Activated T-helper 17 cell treated with anti-CD3 and anti-CD28 coated beads, Interleukin-2, amount 50 U/mL, for 72 hours (primary cell): Measurements from ENCODE around the gene PPM1M. TPM values are rescaled to one million over a fixed set of nuclear protein-coding genes. Genes with fewer than 3 reads are reported as not detected.
A peak's percentile ranks its signal among the peaks of the same experiment; 100 is the strongest.
"Not testable (repeated sequence)": the region's sequence is repeated elsewhere in the genome, so short reads cannot be mapped to it uniquely, and the experiment has no call there.

ENCODE experiments used
- ATAC-seq: fragments of 150-1000 bp; cut with Tn5 transposase; replicated peaks from 2 replicates; pipeline ENCODE4 v1.10.0; 2021; ENCODE audit warnings: mild to moderate bottlenecking, moderate library complexity
- H3K27ac Mint-ChIP-seq: one replicate; pipeline ENCODE4 v1.8.0; 2022; ENCODE audit warnings: mixed read lengths
- H3K27me3 Mint-ChIP-seq: one replicate; pipeline ENCODE4 v1.8.0; 2022; ENCODE audit warnings: mixed read lengths
- H3K36me3 Mint-ChIP-seq: one replicate; pipeline ENCODE4 v1.8.0; 2022; ENCODE audit warnings: low read depth, mild to moderate bottlenecking, mixed read lengths
- H3K4me1 Mint-ChIP-seq: one replicate; pipeline ENCODE4 v1.8.0; 2022; ENCODE audit warnings: mixed read lengths
- H3K4me3 Mint-ChIP-seq: one replicate; pipeline ENCODE4 v1.8.0; 2022; ENCODE audit warnings: mild to moderate bottlenecking, mixed read lengths
- H3K9me3 Mint-ChIP-seq: one replicate; pipeline ENCODE4 v1.8.0; 2022; ENCODE audit warnings: mixed read lengths
- total RNA-seq, 2 donors: library from RNA; stranded (reverse); gene quantifications; one replicate each; pipeline ENCODE4 v1.2.3, GENCODE V29; 2022

PPM1M gene
- total RNA-seq, 2 donors from 2014 or later, result 84.6 to 112 TPM

- H3K27me3 Mint-ChIP-seq, result no peaks in the 10 kb centered on the region
Observed at GRCh38 chr3:52256622-52257021, 11.1 kb downstream of the PPM1M start.

GRCh38 chr3:52257911-52258310 is 12.4 kb downstream of the PPM1M start:
- ATAC-seq, result no peak
- H3K36me3 Mint-ChIP-seq, result peaks cover 100% of the 10 kb centered on the region
- H3K4me1 Mint-ChIP-seq, result peaks cover 70% of the 10 kb centered on the region
- no peaks in the 10 kb centered on the region for H3K9me3 Mint-ChIP-seq
- peak overlapping the region; percentile 74 for H3K27ac Mint-ChIP-seq
- H3K27me3 Mint-ChIP-seq, result no peaks in the 10 kb centered on the region
- peak overlapping the region; percentile 44 for H3K4me3 Mint-ChIP-seq

More at GRCh38 chr3:52256622-52257021, 11.1 kb downstream of the PPM1M start:
- H3K9me3 Mint-ChIP-seq, result no peaks in the 10 kb centered on the region
- ATAC-seq, result no peak
- peak overlapping the region; percentile 74 for H3K27ac Mint-ChIP-seq
- peaks cover 100% of the 10 kb centered on the region for H3K36me3 Mint-ChIP-seq
- H3K4me3 Mint-ChIP-seq, result peak overlapping the region; percentile 44
- H3K4me1 Mint-ChIP-seq, result peaks cover 68% of the 10 kb centered on the region

GRCh38 chr3:52259035-52259434 is 13.5 kb downstream of the PPM1M start:
- Mint-ChIP-seq H3K9me3 (no peaks in the 10 kb centered on the region), H3K27ac (peak overlapping the region; percentile 74), H3K4me3 (peak overlapping the region; percentile 44), H3K36me3 (peaks cover 100% of the 10 kb centered on the region), H3K27me3 (no peaks in the 10 kb centered on the region), H3K4me1 (peaks cover 70% of the 10 kb centered on the region)
- peak; percentile 74 for ATAC-seq

- no peaks in the 10 kb centered on the region for H3K9me3 Mint-ChIP-seq
- peak; percentile 57 for ATAC-seq
- peaks cover 100% of the 10 kb centered on the region for H3K36me3 Mint-ChIP-seq
- H3K4me1 Mint-ChIP-seq, result peaks cover 70% of the 10 kb centered on the region
- H3K4me3 Mint-ChIP-seq, result peak overlapping the region; percentile 44
- peak overlapping the region; percentile 74 for H3K27ac Mint-ChIP-seq
- no peaks in the 10 kb centered on the region for H3K27me3 Mint-ChIP-seq
Observed at GRCh38 chr3:52259448-52259847, 13.9 kb downstream of the PPM1M start.

- Mint-ChIP-seq H3K27me3 (no peaks in the 10 kb centered on the region), H3K36me3 (peaks cover 100% of the 10 kb centered on the region), H3K27ac (peak overlapping the region; percentile 88), H3K4me1 (peaks cover 58% of the 10 kb centered on the region), H3K4me3 (peak overlapping the region; percentile 61), H3K9me3 (no peaks in the 10 kb centered on the region)
- ATAC-seq, result no peak
Observed at GRCh38 chr3:52262447-52262846, 16.9 kb downstream of the PPM1M start.

GRCh38 chr3:52265387-52265786 is 19.8 kb downstream of the PPM1M start:
- H3K27ac Mint-ChIP-seq, result no peak overlapping the region
- H3K4me1 Mint-ChIP-seq, result peaks cover 52% of the 10 kb centered on the region
- ATAC-seq, result no peak
- no peak overlapping the region for H3K4me3 Mint-ChIP-seq
- H3K36me3 Mint-ChIP-seq, result peaks cover 100% of the 10 kb centered on the region
- H3K9me3 Mint-ChIP-seq, result no peaks in the 10 kb centered on the region
- no peaks in the 10 kb centered on the region for H3K27me3 Mint-ChIP-seq

- no peaks in the 10 kb centered on the region for H3K9me3 Mint-ChIP-seq
- peak; percentile 80 for ATAC-seq
- no peaks in the 10 kb centered on the region for H3K27me3 Mint-ChIP-seq
- peaks cover 100% of the 10 kb centered on the region for H3K36me3 Mint-ChIP-seq
- H3K4me1 Mint-ChIP-seq, result peaks cover 58% of the 10 kb centered on the region
- H3K4me3 Mint-ChIP-seq, result peak overlapping the region; percentile 95
- H3K27ac Mint-ChIP-seq, result peak overlapping the region; percentile 87
Observed at GRCh38 chr3:52268036-52268435, 22.5 kb downstream of the PPM1M start.

- peaks cover 100% of the 10 kb centered on the region for H3K36me3 Mint-ChIP-seq
- H3K4me1 Mint-ChIP-seq, result peaks cover 54% of the 10 kb centered on the region
- H3K4me3 Mint-ChIP-seq, result peak overlapping the region; percentile 95
- ATAC-seq, result peak; percentile 39
- peak overlapping the region; percentile 87 for H3K27ac Mint-ChIP-seq
- no peaks in the 10 kb centered on the region for H3K27me3 Mint-ChIP-seq
- no peaks in the 10 kb centered on the region for H3K9me3 Mint-ChIP-seq
Observed at GRCh38 chr3:52269776-52270175, 24.2 kb downstream of the PPM1M start.

GRCh38 chr3:52270252-52270754 is 24.7 kb downstream of the PPM1M start:
- Mint-ChIP-seq H3K9me3 (no peaks in the 10 kb centered on the region), H3K36me3 (peaks cover 100% of the 10 kb centered on the region), H3K27me3 (no peaks in the 10 kb centered on the region), H3K27ac (peak overlapping the region; percentile 87), H3K4me1 (peaks cover 54% of the 10 kb centered on the region), H3K4me3 (peak overlapping the region; percentile 95)
- ATAC-seq, result no peak

GRCh38 chr3:52272172-52272571 is 26.6 kb downstream of the PPM1M start:
- H3K4me3 Mint-ChIP-seq, result peak overlapping the region; percentile 95
- not testable (repeated sequence) for H3K27me3 Mint-ChIP-seq, H3K9me3 Mint-ChIP-seq, ATAC-seq
- H3K36me3 Mint-ChIP-seq, result peaks cover 100% of the 10 kb centered on the region
- H3K4me1 Mint-ChIP-seq, result peaks cover 52% of the 10 kb centered on the region
- H3K27ac Mint-ChIP-seq, result peak overlapping the region; percentile 87

GRCh38 chr3:52272831-52273230 is 27.3 kb downstream of the PPM1M start:
- Mint-ChIP-seq H3K4me3 (peak overlapping the region; percentile 95), H3K27me3 (no peaks in the 10 kb centered on the region), H3K4me1 (peaks cover 45% of the 10 kb centered on the region), H3K27ac (peak overlapping the region; percentile 95), H3K9me3 (no peaks in the 10 kb centered on the region), H3K36me3 (peaks cover 100% of the 10 kb centered on the region)
- ATAC-seq, result no peak

GRCh38 chr3:52274781-52275180 is 29.2 kb downstream of the PPM1M start:
- H3K27me3 Mint-ChIP-seq, ATAC-seq, H3K9me3 Mint-ChIP-seq: not testable (repeated sequence)
- peak overlapping the region; percentile 95 for H3K4me3 Mint-ChIP-seq
- peaks cover 98% of the 10 kb centered on the region for H3K36me3 Mint-ChIP-seq
- peaks cover 38% of the 10 kb centered on the region for H3K4me1 Mint-ChIP-seq
- H3K27ac Mint-ChIP-seq, result peak overlapping the region; percentile 95

GRCh38 chr3:52277071-52277964 is 31.8 kb downstream of the PPM1M start:
- peaks cover 98% of the 10 kb centered on the region for H3K36me3 Mint-ChIP-seq
- H3K4me1 Mint-ChIP-seq, result peaks cover 34% of the 10 kb centered on the region
- peak overlapping the region; percentile 95 for H3K27ac Mint-ChIP-seq
- no peaks in the 10 kb centered on the region for H3K9me3 Mint-ChIP-seq
- H3K27me3 Mint-ChIP-seq, result no peaks in the 10 kb centered on the region
- peak overlapping the region; percentile 95 for H3K4me3 Mint-ChIP-seq
- ATAC-seq, result peak; percentile 51

- peaks cover 94% of the 10 kb centered on the region for H3K36me3 Mint-ChIP-seq
- no peaks in the 10 kb centered on the region for H3K9me3 Mint-ChIP-seq
- peak; percentile 55 for ATAC-seq
- H3K4me3 Mint-ChIP-seq, result peak overlapping the region; percentile 95
- H3K4me1 Mint-ChIP-seq, result peaks cover 29% of the 10 kb centered on the region
- no peaks in the 10 kb centered on the region for H3K27me3 Mint-ChIP-seq
- H3K27ac Mint-ChIP-seq, result peak overlapping the region; percentile 95
Observed at GRCh38 chr3:52277972-52278509, 32.5 kb downstream of the PPM1M start.
